GM23248 (cell line): ENCODE results near the gene ELL2.

Experiments
- EZH2 ChIP-seq: fragments of 200-600 bp; sonication (generic); IDR thresholded peaks from 2 replicates; pipeline ENCODE4 v1.6.1; 2018; ENCODE audit warnings: antibody characterized with exemption, mild to moderate bottlenecking; ENCODE audit not compliant: insufficient read depth, poor library complexity, severe bottlenecking
- EZH2phosphoT487 ChIP-seq: fragments of 200-600 bp; sonication (generic); IDR thresholded peaks from 2 replicates; pipeline ENCODE4 v1.6.1; 2018; ENCODE audit warnings: antibody characterized with exemption, moderate library complexity, mild to moderate bottlenecking, low read depth; ENCODE audit not compliant: insufficient read depth

DNA sequence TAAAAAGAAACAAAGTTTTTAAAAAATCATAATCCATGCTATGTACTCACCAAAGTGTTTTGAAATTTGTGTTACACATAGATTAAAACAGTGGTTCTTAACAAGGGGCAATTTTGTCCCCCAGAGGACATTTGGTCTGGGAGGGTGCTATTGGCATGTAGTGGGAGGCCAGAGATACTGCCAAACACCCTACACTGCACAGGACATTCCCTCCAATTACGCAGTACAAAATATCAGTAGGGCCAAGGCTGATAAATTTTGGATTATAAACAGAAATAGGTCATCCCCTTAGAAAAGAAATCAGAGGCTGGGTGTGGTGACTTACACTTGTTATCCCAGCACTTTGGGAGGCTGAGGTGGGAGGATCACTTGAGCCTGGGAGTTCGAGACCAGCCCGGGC is 38.9 kb downstream of the ELL2 start:
- TF ChIP-seq EZH2phosphoT487 (no peak), EZH2 (no peak)
